ENCODE measurements around the gene DTYMK. TPM values are rescaled to one million over a fixed set of nuclear protein-coding genes. Genes with fewer than 3 reads are reported as not detected.

Gene DTYMK
- total and polyA plus RNA-seq, 2 of the 8 experiments (the other 6 are each of a cell fraction or from before 2014, with no cell fraction given), result 58.3 to 69.9 TPM

DNA sequence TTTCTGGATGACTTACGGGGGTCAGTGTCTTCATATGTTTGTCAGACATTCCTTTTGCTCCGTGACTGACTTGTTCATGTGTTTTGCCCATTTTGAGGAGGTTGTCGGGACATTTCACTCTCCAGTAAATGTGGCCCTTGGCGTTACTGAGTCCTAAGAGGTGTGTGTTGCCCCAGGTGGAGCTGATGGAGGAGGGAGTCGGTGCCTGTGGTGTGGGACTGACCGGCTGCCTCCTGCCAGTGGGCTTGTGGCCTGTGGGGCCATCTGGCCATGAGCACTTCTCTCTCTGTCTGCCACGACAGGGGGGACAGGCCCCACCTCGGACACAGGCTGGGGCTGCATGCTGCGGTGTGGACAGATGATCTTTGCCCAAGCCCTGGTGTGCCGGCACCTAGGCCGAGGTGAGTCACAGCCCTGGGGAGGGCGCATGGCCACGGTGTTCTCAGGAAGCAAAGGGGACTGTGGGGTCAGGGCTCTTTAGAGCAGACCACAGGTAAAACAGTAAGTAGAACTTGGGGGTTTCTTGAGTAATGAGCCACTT lies 33.3 kb downstream of the DTYMK start:
- FAIRE-seq (no peak), DNase-seq (ENCODE audit: low read depth in 1 of 2, low spot score in 2 of 2) (no peak)
- Histone ChIP-seq H2BK5ac (ENCODE audit: low read depth, low read length) (no peak overlapping the region), H3K27me3 (replicated peaks in 1 of 4; ENCODE audit: control insufficient read depth in 3 of 4, extremely low read depth in 1 of 4, insufficient read depth in 3 of 4, low read length in 3 of 4) (no peaks in the 10 kb centered on the region), H3K18ac (ENCODE audit: extremely low read depth, low read length) (no peak overlapping the region), H3K4me2 (ENCODE audit: insufficient read depth in 1 of 2, low read depth in 2 of 2, low read length in 2 of 2) (no peak overlapping the region), H3K79me2 (ENCODE audit: control insufficient read depth in 1 of 2, insufficient read depth in 2 of 2, low read length in 2 of 2) (peaks cover 6 to 33% of the 10 kb centered on the region in 2 experiments; a peak in 3 of 4 replicates), H3K56ac (replicated peaks; ENCODE audit: insufficient read length, low read depth, low read length) (no peak overlapping the region), H4K5ac (ENCODE audit: insufficient read length, low read depth, low read length) (no peak overlapping the region), H2BK15ac (ENCODE audit: low read length) (no peak overlapping the region), H3K9me3 (ENCODE audit: insufficient read depth in 2 of 2, low read depth in 1 of 2, low read length in 1 of 2) (no peaks in the 10 kb centered on the region), H2AK5ac (ENCODE audit: low read depth, low read length) (no peak overlapping the region), H3K4me3 (ENCODE audit: extremely low read depth in 1 of 4, insufficient read depth in 2 of 4, low read depth in 3 of 4, low read length in 4 of 4) (no peak overlapping the region), H2BK120ac (replicated peaks; ENCODE audit: low read depth, low read length) (no peak overlapping the region), H3K4ac (replicated peaks; ENCODE audit: insufficient read length, low read depth, low read length) (no peak overlapping the region), H3K9ac (replicated peaks in 1 of 4; ENCODE audit: extremely low read depth in 1 of 4, low read depth in 3 of 4, low read length in 3 of 4) (no peak overlapping the region), H3K79me1 (ENCODE audit: low read depth, low read length) (peaks cover 10% of the 10 kb centered on the region), H4K8ac (ENCODE audit: extremely low read depth, insufficient read depth, low read length) (no peak overlapping the region), H2AFZ (ENCODE audit: low read length) (no peak overlapping the region), H3K23me2 (ENCODE audit: low read depth, low read length) (no peaks in the 10 kb centered on the region), H4K91ac (replicated peaks; ENCODE audit: insufficient read length, low read length) (no peak overlapping the region), H3K23ac (ENCODE audit: insufficient read length) (no peak overlapping the region), H3K4me1 (replicated peaks in 1 of 4; ENCODE audit: control insufficient read depth in 3 of 4, insufficient read depth in 4 of 4, low read length in 3 of 4) (peaks cover 2 to 11% (median 4%) of the 10 kb centered on the region in 4 experiments), H4K20me1 (replicated peaks in 1 of 2; ENCODE audit: control insufficient read depth in 1 of 2, insufficient read depth in 2 of 2, low read length in 2 of 2) (peaks cover 23 to 27% of the 10 kb centered on the region in 2 experiments), H2BK20ac (ENCODE audit: low read length) (no peak overlapping the region), H3K27ac (ENCODE audit: low read depth, low read length) (no peak overlapping the region), H3K36me3 (ENCODE audit: control insufficient read depth in 2 of 4, insufficient read depth in 4 of 4, low read length in 3 of 4) (peaks cover 5 to 40% (median 24%) of the 10 kb centered on the region in 4 experiments; a peak in 7 of 8 replicates), H2BK12ac (ENCODE audit: low read depth, low read length) (no peak overlapping the region), H3K14ac (ENCODE audit: insufficient read length) (no peak overlapping the region)
- 90% methylated on average over 13 of the region's 13 CpGs; no CpG with 5 or more reads in 1 of the 2 experiments for WGBS, 2 experiments (ENCODE audit: extremely low coverage in 1 of 2, insufficient coverage in 1 of 2, insufficient read length in 1 of 2, insufficient replicate concordance in 2 of 2, low coverage in 1 of 2, low lambda C conversion rate in 2 of 2, missing lambda C conversion rate in 1 of 2)
- CTCF ChIA-PET (ENCODE audit: partially characterized antibody), result interaction anchor here (0.6 kb wide), 1 partner anchor 11 kb away, joined by 3 read pairs; no protein-coding TSS in a partner anchor
- POLR2A ChIA-PET (ENCODE audit: partially characterized antibody), result no interaction called here
- TF ChIP-seq CHD1 (IDR thresholded peaks at IDR 0.05; ENCODE audit: low read depth, low read length) (no peak), SUZ12 (IDR thresholded peaks at IDR 0.05; ENCODE audit: low read length) (no peak), BRCA1 (IDR thresholded peaks at IDR 0.05; ENCODE audit: low read depth, low read length) (no peak), CHD2 (IDR thresholded peaks at IDR 0.05; ENCODE audit: low read length) (no peak), KDM5A (IDR thresholded peaks at IDR 0.05; ENCODE audit: low read length) (no peak), RFX5 (IDR thresholded peaks at IDR 0.05; ENCODE audit: borderline replicate concordance, low read depth, low read length) (no peak), POU5F1 (IDR thresholded peaks at IDR 0.05; ENCODE audit: low read depth, low read length) (no peak), SP1 (IDR thresholded peaks at IDR 0.05; ENCODE audit: low read depth, low read length) (no peak)
- TF ChIP-seq, protein P1, sequence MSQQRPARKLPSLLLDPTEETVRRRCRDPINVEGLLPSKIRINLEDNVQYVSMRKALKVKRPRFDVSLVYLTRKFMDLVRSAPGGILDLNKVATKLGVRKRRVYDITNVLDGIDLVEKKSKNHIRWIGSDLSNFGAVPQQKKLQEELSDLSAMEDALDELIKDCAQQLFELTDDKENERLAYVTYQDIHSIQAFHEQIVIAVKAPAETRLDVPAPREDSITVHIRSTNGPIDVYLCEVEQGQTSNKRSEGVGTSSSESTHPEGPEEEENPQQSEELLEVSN (IDR thresholded peaks at IDR 0.05), result no peak
- TF ChIP-seq, protein P2, sequence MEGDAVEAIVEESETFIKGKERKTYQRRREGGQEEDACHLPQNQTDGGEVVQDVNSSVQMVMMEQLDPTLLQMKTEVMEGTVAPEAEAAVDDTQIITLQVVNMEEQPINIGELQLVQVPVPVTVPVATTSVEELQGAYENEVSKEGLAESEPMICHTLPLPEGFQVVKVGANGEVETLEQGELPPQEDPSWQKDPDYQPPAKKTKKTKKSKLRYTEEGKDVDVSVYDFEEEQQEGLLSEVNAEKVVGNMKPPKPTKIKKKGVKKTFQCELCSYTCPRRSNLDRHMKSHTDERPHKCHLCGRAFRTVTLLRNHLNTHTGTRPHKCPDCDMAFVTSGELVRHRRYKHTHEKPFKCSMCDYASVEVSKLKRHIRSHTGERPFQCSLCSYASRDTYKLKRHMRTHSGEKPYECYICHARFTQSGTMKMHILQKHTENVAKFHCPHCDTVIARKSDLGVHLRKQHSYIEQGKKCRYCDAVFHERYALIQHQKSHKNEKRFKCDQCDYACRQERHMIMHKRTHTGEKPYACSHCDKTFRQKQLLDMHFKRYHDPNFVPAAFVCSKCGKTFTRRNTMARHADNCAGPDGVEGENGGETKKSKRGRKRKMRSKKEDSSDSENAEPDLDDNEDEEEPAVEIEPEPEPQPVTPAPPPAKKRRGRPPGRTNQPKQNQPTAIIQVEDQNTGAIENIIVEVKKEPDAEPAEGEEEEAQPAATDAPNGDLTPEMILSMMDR (IDR thresholded peaks at IDR 0.05; ENCODE audit: control extremely low read depth in 1 of 3, insufficient read depth in 1 of 3, low read depth in 1 of 3, low read length in 3 of 3), result no peak
- TF ChIP-seq, protein P3, sequence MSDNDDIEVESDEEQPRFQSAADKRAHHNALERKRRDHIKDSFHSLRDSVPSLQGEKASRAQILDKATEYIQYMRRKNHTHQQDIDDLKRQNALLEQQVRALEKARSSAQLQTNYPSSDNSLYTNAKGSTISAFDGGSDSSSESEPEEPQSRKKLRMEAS (IDR thresholded peaks at IDR 0.05), result no peak
